Fibroblast of lung (primary cell): ENCODE data around the gene RPL13A. TPM values are rescaled to one million over a fixed set of nuclear protein-coding genes. Genes with fewer than 3 reads are reported as not detected.
"Not testable (repeated sequence)": the region's sequence is repeated elsewhere in the genome, so short reads cannot be mapped to it uniquely, and the experiment has no call there.

Experiments
- DNase-seq, 2 donors: peaks; one replicate each; pipeline versions ENCODE4 v3.0.0 to v3.0.0-alpha.2; 2010; ENCODE audit warnings: low read depth in 2 of 2
- H2AFZ ChIP-seq: 2 replicates; pipeline ENCODE4 v1.5.1; 2012; ENCODE audit warnings: low read length, control low read depth, inconsistent platforms
- H3K27ac ChIP-seq: 2 replicates; pipeline ENCODE4 v1.5.1; 2011; ENCODE audit warnings: low read length, control low read depth; ENCODE audit not compliant: insufficient read depth
- H3K27me3 ChIP-seq: 2 replicates; pipeline ENCODE4 v1.5.1; 2011; ENCODE audit warnings: mild to moderate bottlenecking, low read length; ENCODE audit not compliant: control insufficient read depth, insufficient read depth
- H3K36me3 ChIP-seq: 2 replicates; pipeline ENCODE4 v1.5.1; 2011; ENCODE audit warnings: low read length; ENCODE audit not compliant: control insufficient read depth, insufficient read depth
- H3K4me1 ChIP-seq: 2 replicates; pipeline ENCODE4 v1.5.1; 2011; ENCODE audit warnings: low read length; ENCODE audit not compliant: control insufficient read depth, insufficient read depth; ENCODE audit errors: extremely low read depth
- H3K4me2 ChIP-seq: 2 replicates; pipeline ENCODE4 v1.5.1; 2011; ENCODE audit warnings: low read length, control low read depth; ENCODE audit not compliant: insufficient read depth; ENCODE audit errors: extremely low read depth
- H3K4me3 ChIP-seq, 4 experiments: fragments of 200-600 bp in 1 of 4; sonication (generic) in 1 of 4; replicated peaks in 1 of 4; 2 replicates each; pipeline ENCODE4 v1.5.1; 2011 to 2016; ENCODE audit warnings: low read length in 4 of 4, low read depth in 3 of 4, mild to moderate bottlenecking in 3 of 4, control low read depth in 2 of 4, inconsistent platforms in 1 of 4, mixed read lengths in 1 of 4; ENCODE audit not compliant: insufficient read depth in 1 of 4; ENCODE audit errors: control extremely low read depth in 1 of 4
- H3K79me2 ChIP-seq: 2 replicates; pipeline ENCODE4 v1.5.1; 2012; ENCODE audit warnings: mild to moderate bottlenecking, low read length, inconsistent platforms; ENCODE audit not compliant: control insufficient read depth, insufficient read depth
- H3K9ac ChIP-seq: 2 replicates; pipeline ENCODE4 v1.5.1; 2011; ENCODE audit warnings: mild to moderate bottlenecking, low read length, control low read depth; ENCODE audit not compliant: insufficient read depth
- H3K9me3 ChIP-seq: 2 replicates; pipeline ENCODE4 v1.5.1; 2012; ENCODE audit warnings: low read depth, low read length; ENCODE audit not compliant: control insufficient read depth, insufficient read depth
- H4K20me1 ChIP-seq: 2 replicates; pipeline ENCODE4 v1.5.1; 2011; ENCODE audit warnings: low read length; ENCODE audit not compliant: control insufficient read depth, insufficient read depth; ENCODE audit errors: extremely low read depth
- CTCF ChIP-seq, 2 donors: IDR thresholded peaks in 1 of 2; conservative IDR thresholded peaks in 1 of 2; 1 replicate in 1 of 2; 2 replicates in 1 of 2; pipeline ENCODE4 v1.5.1; 2011 to 2012; ENCODE audit warnings: low read length in 2 of 2, control low read depth in 1 of 2, inconsistent platforms in 1 of 2, low read depth in 1 of 2, mild to moderate bottlenecking in 1 of 2
- EZH2 ChIP-seq: IDR thresholded peaks from 2 replicates; pipeline ENCODE4 v1.5.1; 2012; ENCODE audit warnings: low read length, control low read depth, mild to moderate bottlenecking; ENCODE audit errors: missing control alignments
- polyA plus RNA-seq, 2 donors: library from polyadenylated mRNA; depleted of rRNA in 1 of 2; stranded (reverse) in 1 of 2; unstranded in 1 of 2; fragments of >200 nt; gene quantifications; 2 replicates each; pipeline ENCODE4 v1.2.1, GENCODE V29; 2011 to 2012; ENCODE audit warnings: missing spikeins in 1 of 2
- total RNA-seq: library from RNA; depleted of rRNA; stranded (reverse); fragments of >200 nt; gene quantifications from 2 replicates; pipeline ENCODE4 v1.2.1, GENCODE V29; 2014

The RPL13A gene
- total and polyA plus RNA-seq, 2 donors (not counting 1 experiment from before 2014, with no cell fraction given), result 1,418 to 3,385 TPM

DNA sequence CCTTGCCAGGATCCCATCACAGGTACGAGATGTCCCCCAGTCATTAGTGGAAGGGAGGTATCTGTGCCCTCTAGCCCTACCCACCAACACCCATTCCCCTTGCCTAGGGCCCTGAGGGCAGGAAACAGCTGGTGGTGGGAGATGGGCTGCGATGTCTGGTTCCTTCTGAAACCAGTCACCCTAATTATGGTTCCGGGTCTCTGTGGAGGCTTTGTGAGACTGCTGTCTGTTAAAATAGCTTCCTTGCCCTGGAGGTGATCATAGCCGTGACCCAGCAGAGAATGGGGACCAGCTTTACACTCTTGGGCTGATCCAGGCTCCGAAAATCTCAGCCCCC lies 28.9 kb upstream of the RPL13A start:
- H3K27ac ChIP-seq, result peak overlapping the region; percentile 28
- TF ChIP-seq EZH2 (no peak), CTCF (conservative IDR thresholded peaks at IDR 0.05 in 1 of 2, IDR thresholded peaks at IDR 0.05 in 1 of 2; ENCODE audit: low read depth in 1 of 2, low read length in 2 of 2) (no peak)
- no peak overlapping the region for H3K4me2 ChIP-seq
- no peaks in the 10 kb centered on the region for H4K20me1 ChIP-seq
- no peak overlapping the region for H3K9ac ChIP-seq
- no peaks in the 10 kb centered on the region for H3K4me1 ChIP-seq
- H3K9me3 ChIP-seq, result no peaks in the 10 kb centered on the region
- H3K27me3 ChIP-seq, result no peaks in the 10 kb centered on the region
- no peak overlapping the region for H2AFZ ChIP-seq
- H3K79me2 ChIP-seq, result no peaks in the 10 kb centered on the region
- H3K36me3 ChIP-seq, result no peaks in the 10 kb centered on the region
- no peak for DNase-seq
- no peak overlapping the region for H3K4me3 ChIP-seq

DNA sequence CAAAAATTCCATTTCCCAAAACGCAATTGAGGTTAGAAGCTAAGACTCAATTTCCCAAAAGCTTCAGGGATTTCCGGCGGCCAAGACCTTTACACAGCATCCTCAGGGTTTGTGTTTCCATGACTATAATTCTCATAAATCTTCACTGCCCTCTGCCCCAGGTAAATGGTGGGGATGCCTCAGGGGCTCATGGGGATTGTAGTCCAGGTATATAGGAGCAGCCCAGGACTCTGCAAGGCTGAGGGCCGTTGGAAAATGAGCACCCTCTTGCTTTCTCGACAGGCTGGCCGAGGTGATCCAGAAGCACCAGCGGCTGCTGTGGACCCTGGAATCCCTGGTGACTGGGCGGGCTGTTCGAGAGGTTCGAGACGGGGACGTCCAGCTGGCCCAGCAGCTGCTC lies 28.0 kb upstream of the RPL13A start:
- DNase-seq, result no peak
- Histone ChIP-seq H4K20me1 (no peaks in the 10 kb centered on the region), H3K79me2 (no peaks in the 10 kb centered on the region), H3K27ac (no peak overlapping the region), H2AFZ (no peak overlapping the region), H3K9me3 (no peaks in the 10 kb centered on the region), H3K4me3 (no peak overlapping the region), H3K4me1 (no peaks in the 10 kb centered on the region), H3K4me2 (no peak overlapping the region), H3K27me3 (no peaks in the 10 kb centered on the region), H3K36me3 (no peaks in the 10 kb centered on the region), H3K9ac (no peak overlapping the region)
- TF ChIP-seq EZH2, result no peak
- no peak for TF ChIP-seq CTCF (conservative IDR thresholded peaks at IDR 0.05 in 1 of 2, IDR thresholded peaks at IDR 0.05 in 1 of 2; ENCODE audit: low read depth in 1 of 2, low read length in 2 of 2)

DNA sequence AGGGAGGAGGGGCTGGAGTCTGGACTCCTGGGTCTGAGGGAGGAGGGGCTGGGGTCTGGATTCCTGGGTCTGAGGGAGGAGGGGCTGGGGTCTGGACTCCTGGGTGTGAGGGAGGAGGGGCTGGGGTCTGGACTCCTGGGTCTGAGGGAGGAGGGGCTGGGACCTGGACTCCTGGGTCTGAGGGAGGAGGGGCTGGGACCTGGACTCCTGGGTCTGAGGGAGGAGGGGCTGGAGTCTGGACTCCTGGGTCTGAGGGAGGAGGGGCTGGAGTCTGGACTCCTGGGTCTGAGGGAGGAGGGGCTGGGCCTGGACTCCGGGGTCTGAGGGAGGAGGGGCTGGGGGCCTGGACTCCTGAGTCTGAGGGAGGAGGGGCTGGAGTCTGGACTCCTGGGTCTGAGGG lies 26.3 kb upstream of the RPL13A start:
- not testable (repeated sequence) for DNase-seq, H3K27me3 ChIP-seq, H3K9me3 ChIP-seq, H3K27ac ChIP-seq, H3K4me3 ChIP-seq, H3K4me1 ChIP-seq, H3K79me2 ChIP-seq, H4K20me1 ChIP-seq, H3K36me3 ChIP-seq, H3K4me2 ChIP-seq, H3K9ac ChIP-seq, H2AFZ ChIP-seq

- H3K27me3 ChIP-seq, result no peaks in the 10 kb centered on the region
- no peak overlapping the region for H3K27ac ChIP-seq
- TF ChIP-seq EZH2 (no peak), CTCF (conservative IDR thresholded peaks at IDR 0.05 in 1 of 2, IDR thresholded peaks at IDR 0.05 in 1 of 2; ENCODE audit: low read depth in 1 of 2, low read length in 2 of 2) (no peak)
- H3K9ac ChIP-seq, result no peak overlapping the region
- H2AFZ ChIP-seq, result no peak overlapping the region
- H3K4me1 ChIP-seq, result no peaks in the 10 kb centered on the region
- H3K4me3 ChIP-seq, result no peak overlapping the region
- no peaks in the 10 kb centered on the region for H4K20me1 ChIP-seq
- H3K36me3 ChIP-seq, result no peaks in the 10 kb centered on the region
- no peaks in the 10 kb centered on the region for H3K9me3 ChIP-seq
- no peak overlapping the region for H3K4me2 ChIP-seq
- DNase-seq, result no peak
- H3K79me2 ChIP-seq, result no peaks in the 10 kb centered on the region
These were observed 25.8 kb upstream of the RPL13A start for GRCh38 chr19:49461656-49462055.
